Fibroblast of villous mesenchyme (primary cell): ENCODE measurements around the gene CDHR3. TPM values are rescaled to one million over a fixed set of nuclear protein-coding genes. Genes with fewer than 3 reads are reported as not detected.
"Not testable (repeated sequence)": the region's sequence is repeated elsewhere in the genome, so short reads cannot be mapped to it uniquely, and the experiment has no call there.

Experiments
- DNase-seq: peaks from one replicate; pipeline ENCODE4 v3.0.0-alpha.2; 2010; ENCODE audit warnings: low read depth
- H3K4me3 ChIP-seq: 2 replicates; pipeline ENCODE4 v1.5.1; 2011; ENCODE audit warnings: low read depth, mild to moderate bottlenecking, low read length
- CTCF ChIP-seq: IDR thresholded peaks from 2 replicates; pipeline ENCODE4 v1.5.1; 2012; ENCODE audit warnings: low read depth, mild to moderate bottlenecking, low read length; ENCODE audit not compliant: insufficient read depth
- total RNA-seq: library from RNA; depleted of rRNA; stranded (reverse); fragments of >200 nt; gene quantifications from 2 replicates; pipeline ENCODE4 v1.2.3, GENCODE V29; 2012

Gene CDHR3
- total RNA-seq, 1 donor = 9.1 TPM

- no peak for DNase-seq
- no peak for TF ChIP-seq CTCF
- H3K4me3 ChIP-seq = no peak overlapping the region
These were observed 15.0 kb downstream of the CDHR3 start for GRCh38 chr7:105978035-105978434.

- DNase-seq = no peak
- no peak for TF ChIP-seq CTCF
- no peak overlapping the region for H3K4me3 ChIP-seq
These were observed 15.9 kb downstream of the CDHR3 start for GRCh38 chr7:105978974-105979373.

- no peak for TF ChIP-seq CTCF
- DNase-seq = no peak
- no peak overlapping the region for H3K4me3 ChIP-seq
These were observed 16.3 kb downstream of the CDHR3 start for GRCh38 chr7:105979405-105979804.

GRCh38 chr7:105980645-105981396, 17.8 kb downstream of the CDHR3 start:
- no peak for DNase-seq
- H3K4me3 ChIP-seq = no peak overlapping the region
- no peak for TF ChIP-seq CTCF

GRCh38 chr7:105982388-105982787, 19.3 kb downstream of the CDHR3 start:
- no peak for TF ChIP-seq CTCF
- no peak overlapping the region for H3K4me3 ChIP-seq
- DNase-seq = no peak

- H3K4me3 ChIP-seq, DNase-seq: not testable (repeated sequence)
These were observed 21.7 kb downstream of the CDHR3 start for GRCh38 chr7:105984808-105985207.

GRCh38 chr7:105985229-105985628, 22.2 kb downstream of the CDHR3 start:
- no peak for DNase-seq
- H3K4me3 ChIP-seq = no peak overlapping the region
- TF ChIP-seq CTCF = no peak
